K562 (cell line): Measurements from ENCODE around the gene PCED1B. TPM values are rescaled to one million over a fixed set of nuclear protein-coding genes. Genes with fewer than 3 reads are reported as not detected.
A peak's percentile ranks its signal among the peaks of the same experiment; 100 is the strongest.

Experiments
- ATAC-seq: fragments of 200-7000 bp; cut with Tn5 transposase; 3 replicates; pipeline ENCODE4 v1.9.1; 2020; ENCODE audit warnings: moderate library complexity
- BruUV-seq: library from RNA; stranded (reverse); fragments of 400-500 nt; replicated peaks from 2 replicates; lab custom pipeline; 2021; lab: Mats Ljungman, UMichigan
- CTCF ChIA-PET: fragments of 300-600 bp; formaldehyde crosslinking; extraction: SDS; loops from one replicate; lab custom pipeline; 2021; ENCODE audit warnings: low intra/inter-chr PET ratio; lab: Yijun Ruan, JAX
- POLR2A ChIA-PET: fragments of 300-600, 350-650 bp; sonication (Branson Sonifier 250); formaldehyde crosslinking; extraction: SDS; loops from one replicate; lab custom pipeline; 2021; ENCODE audit warnings: antibody characterized with exemption, inconsistent platforms; lab: Yijun Ruan, JAX
- DNase-seq, 4 experiments: peaks; one replicate each; pipeline versions ENCODE4 v3.0.0 to v3.0.0-alpha.2; 2011 to 2018; ENCODE audit warnings: low spot score in 3 of 4, mixed read lengths in 3 of 4; ENCODE audit errors: extremely low read depth in 1 of 4
- FAIRE-seq: peaks from 2 replicates; lab custom pipeline; 2011; peaks lifted over from hg19 to GRCh38; lab: Jason Lieb, UNC
- H2AFZ ChIP-seq: 2 replicates; pipeline ENCODE4 v1.6.0; 2011; ENCODE audit warnings: low read depth, low read length, control low read depth, inconsistent platforms
- H3K27ac ChIP-seq: fragments of 200-600 bp; 3 replicates; pipeline ENCODE4 v1.8.0; 2011; ENCODE audit warnings: low read depth, mild to moderate bottlenecking, control low read depth, inconsistent platforms, low read length, moderate library complexity, mixed read lengths; ENCODE audit errors: extremely low read depth
- H3K27me3 ChIP-seq, 2 experiments: fragments of 300-600 bp in 1 of 2; 2 replicates in 1 of 2; 3 replicates in 1 of 2; pipeline versions ENCODE4 v1.6.0 to v1.8.0; 2011; ENCODE audit warnings: inconsistent platforms in 2 of 2, low read length in 2 of 2, mild to moderate bottlenecking in 1 of 2, mixed read lengths in 1 of 2, moderate library complexity in 1 of 2; ENCODE audit not compliant: control insufficient read depth in 2 of 2, insufficient read depth in 2 of 2
- H3K36me3 ChIP-seq: fragments of 300-600 bp; 3 replicates; pipeline ENCODE4 v1.8.0; 2011; ENCODE audit warnings: mild to moderate bottlenecking, low read length, inconsistent platforms; ENCODE audit not compliant: control insufficient read depth, insufficient read depth
- H3K4me1 ChIP-seq, 2 experiments: fragments of 200-600 bp in 1 of 2; replicated peaks in 1 of 2; 2 replicates in 1 of 2; 3 replicates in 1 of 2; pipeline versions ENCODE4 v1.5.1 to v1.8.0; 2011; ENCODE audit warnings: inconsistent platforms in 2 of 2, low read length in 2 of 2, mild to moderate bottlenecking in 1 of 2, mixed read lengths in 1 of 2, moderate library complexity in 1 of 2; ENCODE audit not compliant: control insufficient read depth in 2 of 2, insufficient read depth in 2 of 2
- H3K4me2 ChIP-seq: 2 replicates; pipeline ENCODE4 v1.6.1; 2011; ENCODE audit warnings: low read length, control low read depth, inconsistent platforms, mixed read lengths; ENCODE audit not compliant: insufficient read depth
- H3K4me3 ChIP-seq: fragments of 200-600 bp; sonication (generic), shearing (Covaris generic); 2 replicates; pipeline ENCODE4 v1.5.1; 2016; ENCODE audit warnings: control low read depth, inconsistent platforms
- H3K79me2 ChIP-seq: fragments of 200-600 bp; 3 replicates; pipeline ENCODE4 v1.8.0; 2011; ENCODE audit warnings: low read length, inconsistent platforms; ENCODE audit not compliant: control insufficient read depth, insufficient read depth
- H3K9ac ChIP-seq, 2 experiments: 2 replicates each; pipeline versions ENCODE4 v1.6.0 to v1.6.1; 2011; ENCODE audit warnings: low read depth in 2 of 2, low read length in 2 of 2, control low read depth in 1 of 2, inconsistent platforms in 1 of 2, mild to moderate bottlenecking in 1 of 2, mixed read lengths in 1 of 2; ENCODE audit not compliant: insufficient read depth in 1 of 2
- H3K9me1 ChIP-seq: one replicate; pipeline ENCODE4 v1.6.0; 2011; ENCODE audit warnings: inconsistent platforms, mild to moderate bottlenecking, low read length, moderate library complexity; ENCODE audit not compliant: control insufficient read depth, insufficient read depth
- H3K9me3 ChIP-seq: replicated peaks from 2 replicates; pipeline ENCODE4 v1.5.1; 2011; ENCODE audit warnings: low read depth, low read length, inconsistent platforms; ENCODE audit not compliant: control insufficient read depth, insufficient read depth
- H4K20me1 ChIP-seq: replicated peaks from 2 replicates; pipeline ENCODE4 v1.6.1; 2011; ENCODE audit warnings: low read length, inconsistent platforms, mixed read lengths; ENCODE audit not compliant: control insufficient read depth, insufficient read depth
- BCL6 ChIP-seq: fragments of 250-450 bp; sonication (Bioruptor Pico); IDR thresholded peaks from 2 replicates; pipeline ENCODE4 v1.4.0; 2020
- EZH2 ChIP-seq: IDR thresholded peaks from 2 replicates; pipeline ENCODE4 v1.6.1; 2012; ENCODE audit warnings: low read depth, mild to moderate bottlenecking, inconsistent platforms, low read length, borderline replicate concordance
- FOXM1 ChIP-seq, 2 experiments: fragments of 450-650 bp in 1 of 2; sonication (generic) in 1 of 2; formaldehyde crosslinking in 1 of 2; IDR thresholded peaks; 2 replicates each; pipeline versions ENCODE4 v1.6.1 to v1.9.0; 2017 to 2022; ENCODE audit warnings: low read depth in 2 of 2, mild to moderate bottlenecking in 2 of 2, missing genetic modification reagents in 1 of 2, moderate library complexity in 1 of 2
- HNRNPLL ChIP-seq: fragments of 200-400 bp; formaldehyde crosslinking; IDR thresholded peaks from 2 replicates; pipeline ENCODE4 v1.6.1; 2017; ENCODE audit warnings: low read length, low read depth, mild to moderate bottlenecking; ENCODE audit not compliant: poor library complexity, severe bottlenecking
- MECOM ChIP-seq: fragments of 250-450 bp; sonication (Bioruptor Pico); IDR thresholded peaks from 2 replicates; pipeline ENCODE4 v1.8.0; 2022; ENCODE audit warnings: inconsistent platforms
- PTTG1 ChIP-seq: fragments of 450-650 bp; IDR thresholded peaks from 2 replicates; pipeline ENCODE4 v1.6.1; 2016; ENCODE audit warnings: low read depth, mild to moderate bottlenecking, missing genetic modification characterization, missing compliant biosample characterization
- RFX5 ChIP-seq: IDR thresholded peaks from 2 replicates; pipeline ENCODE4 v1.6.1; 2011; ENCODE audit warnings: low read depth, mild to moderate bottlenecking, improper control_type of control experiment, low read length
- SREBF1 ChIP-seq: fragments of 150-350 bp; IDR thresholded peaks from 2 replicates; pipeline ENCODE4 v1.6.1; 2014; ENCODE audit warnings: antibody characterized with exemption, low read depth, low read length, borderline replicate concordance
- TRIM24 ChIP-seq, 2 experiments: fragments of 450-650 bp; IDR thresholded peaks; 2 replicates each; pipeline ENCODE4 v1.6.1; 2016
- WGBS: fragments of 100-300 bp; shearing (Covaris generic); methylation state at CpG from one replicate; pipeline ENCODE4 v1.1.6; 2016; ENCODE audit warnings: low coverage, mixed read lengths; ENCODE audit not compliant: insufficient coverage; ENCODE audit errors: missing lambda C conversion rate; 5-methylcytosine and 5-hydroxymethylcytosine counted together
- in situ Hi-C: fragments of 300-500 bp; cut with MboI; formaldehyde crosslinking; loops from 4 replicates; pipeline ENCODE4 v1.15.0; 2018; ENCODE audit warnings: inconsistent platforms, mixed read lengths
- intact Hi-C: fragments of 100-400 bp; cut with micrococcal nuclease; formaldehyde crosslinking; loops from 2 replicates; pipeline ENCODE4 v1.14.2; 2022
- polyA plus RNA-seq, 8 experiments: library from polyadenylated mRNA; depleted of rRNA in 4 of 8; stranded (reverse) in 5 of 8; unstranded in 3 of 8; fragments of >200 nt; fragmentation: Nextera tagmentation in 2 of 8; fragmentation: Illumina TruSeq in 1 of 8; extraction: Ambion mirVana in 2 of 8; extraction: Trizol in 1 of 8; gene quantifications; 2 replicates each; pipeline versions ENCODE4 v1.2.1 to v1.2.3, GENCODE V29; 2011 to 2014; ENCODE audit warnings: inconsistent platforms in 1 of 8, missing spikeins in 1 of 8
- total RNA-seq, 7 experiments: library from RNA; depleted of rRNA in 6 of 7; stranded (reverse); fragments of >200 nt in 6 of 7; fragmentation: Illumina TruSeq in 2 of 7; extraction: Trizol in 2 of 7; gene quantifications; 2 replicates each; pipeline versions ENCODE4 v1.2.1 to v1.2.3, GENCODE V29; 2011 to 2021; ENCODE audit warnings: low replicate concordance in 1 of 7
- TF ChIP-seq, protein P1 (sequence below): fragments of 200-800 bp; sonication (Bioruptor generic); IDR thresholded peaks from 2 replicates; pipeline ENCODE4 v1.6.1; 2017; ENCODE audit warnings: missing genetic modification characterization, missing compliant biosample characterization
- TF ChIP-seq, protein P2 (sequence below): sonication (generic); IDR thresholded peaks from 2 replicates; pipeline ENCODE4 v1.6.1; 2016
- TF ChIP-seq, protein P3 (sequence below): fragments of 200-400 bp; formaldehyde crosslinking; IDR thresholded peaks from 2 replicates; pipeline ENCODE4 v1.6.1; 2017; ENCODE audit warnings: mild to moderate bottlenecking, low read depth, low read length, moderate library complexity

PCED1B gene
- total and polyA plus RNA-seq, 9 of the 15 experiments (the other 6 are each of a cell fraction or from before 2014, with no cell fraction given) = 1.2 to 9.3 (median 2.5) TPM

DNA sequence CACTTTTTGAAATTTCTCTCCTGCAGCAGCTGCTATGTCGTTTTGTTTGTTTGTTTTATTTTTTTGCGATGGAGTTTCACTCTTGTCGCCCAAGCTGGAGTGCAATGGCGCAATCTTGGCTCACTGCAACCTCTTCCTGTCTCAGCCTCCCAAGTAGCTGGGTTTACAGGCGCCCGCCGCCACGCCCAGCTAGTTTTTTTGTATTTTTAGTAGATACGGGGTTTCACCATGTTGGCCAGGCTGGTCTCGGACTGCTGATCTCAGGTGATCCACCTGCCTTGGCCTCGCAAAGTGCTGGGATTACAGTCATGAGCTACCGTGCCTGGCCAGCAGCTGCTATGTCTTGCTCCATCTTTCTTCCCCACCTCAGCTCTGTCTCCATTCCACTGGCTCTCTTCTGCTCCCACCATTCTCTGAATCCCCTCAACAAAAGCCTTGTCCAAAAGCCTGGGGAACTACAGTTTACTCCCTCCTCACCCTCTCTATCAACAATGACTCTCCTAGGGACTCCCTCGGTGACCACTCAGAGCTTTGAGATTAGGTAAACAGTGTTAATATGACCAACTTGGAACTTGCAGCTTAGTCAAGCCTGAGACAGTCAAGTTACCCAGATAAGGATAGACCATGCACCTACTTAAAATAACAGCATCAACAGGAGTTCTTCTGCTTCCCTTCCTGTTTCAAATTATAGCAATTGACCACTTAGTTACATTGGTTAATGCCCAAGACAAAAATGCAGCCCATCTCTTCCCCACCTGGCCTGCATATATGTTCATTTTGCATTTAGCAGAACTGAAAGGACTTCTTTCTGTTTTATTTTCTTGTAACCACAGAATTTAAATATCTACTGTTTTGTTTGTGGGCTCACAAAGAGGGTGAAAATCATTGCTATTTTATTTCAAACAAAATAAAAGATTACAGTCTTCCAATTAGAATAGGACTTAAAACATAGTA is 189.4 kb downstream of the PCED1B start (continued):
- TF ChIP-seq, protein P1, sequence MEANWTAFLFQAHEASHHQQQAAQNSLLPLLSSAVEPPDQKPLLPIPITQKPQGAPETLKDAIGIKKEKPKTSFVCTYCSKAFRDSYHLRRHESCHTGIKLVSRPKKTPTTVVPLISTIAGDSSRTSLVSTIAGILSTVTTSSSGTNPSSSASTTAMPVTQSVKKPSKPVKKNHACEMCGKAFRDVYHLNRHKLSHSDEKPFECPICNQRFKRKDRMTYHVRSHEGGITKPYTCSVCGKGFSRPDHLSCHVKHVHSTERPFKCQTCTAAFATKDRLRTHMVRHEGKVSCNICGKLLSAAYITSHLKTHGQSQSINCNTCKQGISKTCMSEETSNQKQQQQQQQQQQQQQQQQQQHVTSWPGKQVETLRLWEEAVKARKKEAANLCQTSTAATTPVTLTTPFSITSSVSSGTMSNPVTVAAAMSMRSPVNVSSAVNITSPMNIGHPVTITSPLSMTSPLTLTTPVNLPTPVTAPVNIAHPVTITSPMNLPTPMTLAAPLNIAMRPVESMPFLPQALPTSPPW (CRISPR knock-in tag) = no peak
- TF ChIP-seq EZH2 (no peak), TRIM24 (IDR thresholded peaks at IDR 0.05) (0 out of 4 replicates have a peak, but pooled peaks of 1 of the 2 experiments have one; percentile 6)
- TF ChIP-seq, protein P2, sequence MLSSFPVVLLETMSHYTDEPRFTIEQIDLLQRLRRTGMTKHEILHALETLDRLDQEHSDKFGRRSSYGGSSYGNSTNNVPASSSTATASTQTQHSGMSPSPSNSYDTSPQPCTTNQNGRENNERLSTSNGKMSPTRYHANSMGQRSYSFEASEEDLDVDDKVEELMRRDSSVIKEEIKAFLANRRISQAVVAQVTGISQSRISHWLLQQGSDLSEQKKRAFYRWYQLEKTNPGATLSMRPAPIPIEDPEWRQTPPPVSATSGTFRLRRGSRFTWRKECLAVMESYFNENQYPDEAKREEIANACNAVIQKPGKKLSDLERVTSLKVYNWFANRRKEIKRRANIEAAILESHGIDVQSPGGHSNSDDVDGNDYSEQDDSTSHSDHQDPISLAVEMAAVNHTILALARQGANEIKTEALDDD = peak; percentile 77; the same call in 1 of the 2 replicates

DNA sequence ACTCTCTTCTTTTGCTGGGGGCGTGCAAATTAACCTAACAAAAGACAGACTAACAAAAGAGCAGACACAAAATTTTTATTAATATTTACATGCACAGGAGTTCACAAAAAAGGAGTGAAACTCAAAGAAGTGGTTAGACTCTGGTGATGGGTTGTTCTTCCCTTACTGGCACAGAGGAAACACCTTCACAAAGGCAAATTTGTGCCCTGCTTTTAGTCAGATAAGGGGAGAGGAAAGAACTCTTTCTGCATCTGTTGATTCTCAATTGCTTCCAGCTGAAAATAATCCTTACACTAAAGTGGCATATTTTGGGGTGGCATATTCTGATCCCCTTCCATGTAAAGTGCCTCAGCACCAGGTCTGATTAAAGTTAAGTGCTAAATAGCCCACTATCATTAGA is 190.5 kb downstream of the PCED1B start:
- BruUV-seq = no TSS peak
- DNase-seq = no peak
- H3K27ac ChIP-seq = no peak overlapping the region
- H3K4me2 ChIP-seq = no peak overlapping the region
- no peak for ATAC-seq
- in situ Hi-C loops (no loop called here), intact Hi-C loops (no loop called here)
- no peak overlapping the region for H2AFZ ChIP-seq
- FAIRE-seq = no peak
- ChIA-PET POLR2A (interaction anchor here (1.2 kb wide), 1 partner anchor 8 kb away, joined by 3 read pairs; no protein-coding TSS in a partner anchor), CTCF (no interaction called here)
- H3K27me3 ChIP-seq = no peaks in the 10 kb centered on the region
- WGBS = 100% methylated on average over 1 of the region's 1 CpG
- H3K79me2 ChIP-seq = no peaks in the 10 kb centered on the region
- H3K9me3 ChIP-seq = no peaks in the 10 kb centered on the region
- H3K4me1 ChIP-seq = peaks cover 0 to 41% of the 10 kb centered on the region in 2 experiments; a peak in 4 of 5 replicates
- H3K9ac ChIP-seq = no peak overlapping the region
- no peaks in the 10 kb centered on the region for H4K20me1 ChIP-seq
- no peaks in the 10 kb centered on the region for H3K36me3 ChIP-seq
- H3K9me1 ChIP-seq = no peaks in the 10 kb centered on the region
- no peak overlapping the region for H3K4me3 ChIP-seq
- TF ChIP-seq MECOM (no peak), FOXM1 (IDR thresholded peaks at IDR 0.05; ENCODE audit: low read depth) (no peak), FOXM1 (CRISPR knock-in tag; IDR thresholded peaks at IDR 0.05; ENCODE audit: low read depth) (no peak), RFX5 (no peak), PTTG1 (no peak), SREBF1 (no peak), BCL6 (CRISPR knock-in tag) (no peak), HNRNPLL (no peak)
- TF ChIP-seq, protein P3, sequence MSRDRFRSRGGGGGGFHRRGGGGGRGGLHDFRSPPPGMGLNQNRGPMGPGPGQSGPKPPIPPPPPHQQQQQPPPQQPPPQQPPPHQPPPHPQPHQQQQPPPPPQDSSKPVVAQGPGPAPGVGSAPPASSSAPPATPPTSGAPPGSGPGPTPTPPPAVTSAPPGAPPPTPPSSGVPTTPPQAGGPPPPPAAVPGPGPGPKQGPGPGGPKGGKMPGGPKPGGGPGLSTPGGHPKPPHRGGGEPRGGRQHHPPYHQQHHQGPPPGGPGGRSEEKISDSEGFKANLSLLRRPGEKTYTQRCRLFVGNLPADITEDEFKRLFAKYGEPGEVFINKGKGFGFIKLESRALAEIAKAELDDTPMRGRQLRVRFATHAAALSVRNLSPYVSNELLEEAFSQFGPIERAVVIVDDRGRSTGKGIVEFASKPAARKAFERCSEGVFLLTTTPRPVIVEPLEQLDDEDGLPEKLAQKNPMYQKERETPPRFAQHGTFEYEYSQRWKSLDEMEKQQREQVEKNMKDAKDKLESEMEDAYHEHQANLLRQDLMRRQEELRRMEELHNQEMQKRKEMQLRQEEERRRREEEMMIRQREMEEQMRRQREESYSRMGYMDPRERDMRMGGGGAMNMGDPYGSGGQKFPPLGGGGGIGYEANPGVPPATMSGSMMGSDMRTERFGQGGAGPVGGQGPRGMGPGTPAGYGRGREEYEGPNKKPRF = no peak
